ENCODE measurements around the gene PTBP3.

Gene PTBP3

GRCh38 chr9:112249277-112249676 lies 84.1 kb downstream of the PTBP3 start:
- ChIA-PET CTCF (interaction anchor here (0.7 kb wide), 1 partner anchor 20 kb away, joined by 5 read pairs; no protein-coding TSS in a partner anchor), POLR2A (no interaction called here)
- TF ChIP-seq ZNF549 (tag by site-specific recombination; IDR thresholded peaks at IDR 0.05) (no peak), ZNF18 (tag by site-specific recombination; IDR thresholded peaks at IDR 0.05) (no peak), PRDM1 (tag by site-specific recombination; IDR thresholded peaks at IDR 0.05) (peak; percentile 93), ZNF449 (tag by site-specific recombination; IDR thresholded peaks at IDR 0.05) (no peak)
- Histone ChIP-seq H3K36me3 (ENCODE audit: control insufficient read depth in 2 of 2, insufficient read depth in 1 of 2, low read length in 2 of 2) (peaks cover 0 to 6% of the 10 kb centered on the region in 2 experiments; a peak in 1 of 3 replicates), H3K4me1 (ENCODE audit: control insufficient read depth, insufficient read depth, low read length) (no peaks in the 10 kb centered on the region), H3K27ac (ENCODE audit: extremely low read depth, low read depth, low read length) (no peak overlapping the region), H3K4me3 (ENCODE audit: low read depth, low read length) (no peak overlapping the region), H3K9me3 (ENCODE audit: control insufficient read depth, insufficient read depth, low read depth, low read length) (no peaks in the 10 kb centered on the region)

DNA sequence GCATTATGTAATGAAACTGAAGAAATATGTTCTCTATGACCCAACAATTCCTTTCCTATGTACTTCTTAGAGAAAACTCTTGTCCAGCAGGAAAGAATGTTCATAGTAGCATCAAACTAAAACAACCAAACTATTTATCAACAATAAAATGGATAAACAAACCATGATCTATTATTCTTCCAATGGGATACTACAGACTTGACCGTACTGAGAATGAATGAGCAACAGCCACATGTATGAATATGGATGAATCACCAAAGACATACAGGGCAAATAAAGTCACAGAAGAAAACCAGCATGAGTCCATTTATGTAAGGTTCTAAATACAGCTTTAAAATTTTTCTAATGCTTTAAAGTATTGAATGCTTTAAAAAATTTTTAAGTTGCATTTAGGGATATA lies 84.7 kb downstream of the PTBP3 start:
- H3K9me3 ChIP-seq (ENCODE audit: control insufficient read depth, insufficient read depth, low read depth, low read length), result no peaks in the 10 kb centered on the region
- H3K4me3 ChIP-seq (ENCODE audit: low read depth, low read length), result no peak overlapping the region
- ChIA-PET CTCF (no interaction called here), POLR2A (no interaction called here)
- no peak overlapping the region for H3K27ac ChIP-seq (ENCODE audit: extremely low read depth, low read depth, low read length)
- H3K36me3 ChIP-seq (ENCODE audit: control insufficient read depth in 2 of 2, insufficient read depth in 1 of 2, low read length in 2 of 2), result peaks cover 0 to 6% of the 10 kb centered on the region in 2 experiments; a peak in 1 of 3 replicates
- H3K4me1 ChIP-seq (ENCODE audit: control insufficient read depth, insufficient read depth, low read length), result no peaks in the 10 kb centered on the region
- TF ChIP-seq KLF8 (tag by site-specific recombination; IDR thresholded peaks at IDR 0.05) (no peak), ZNF302 (tag by site-specific recombination; IDR thresholded peaks at IDR 0.05; ENCODE audit: low read depth) (no peak), ZBTB44 (tag by site-specific recombination; IDR thresholded peaks at IDR 0.05) (no peak), ZFP41 (tag by site-specific recombination; IDR thresholded peaks at IDR 0.05; ENCODE audit: borderline replicate concordance) (no peak), BCL6B (tag by site-specific recombination; IDR thresholded peaks at IDR 0.05) (no peak), ZNF324 (tag by site-specific recombination; IDR thresholded peaks at IDR 0.05) (no peak), SP3 (tag by site-specific recombination; IDR thresholded peaks at IDR 0.05) (no peak), ZFP37 (tag by site-specific recombination; IDR thresholded peaks at IDR 0.05) (no peak), ZNF513 (tag by site-specific recombination; IDR thresholded peaks at IDR 0.05) (no peak), ZNF37A (tag by site-specific recombination; IDR thresholded peaks at IDR 0.05) (no peak), ZNF23 (tag by site-specific recombination; IDR thresholded peaks at IDR 0.05; ENCODE audit: borderline replicate concordance) (no peak), ZNF266 (tag by site-specific recombination; IDR thresholded peaks at IDR 0.05; ENCODE audit: low read depth) (no peak), ZSCAN5A (tag by site-specific recombination; IDR thresholded peaks at IDR 0.05) (no peak), ZNF211 (tag by site-specific recombination; IDR thresholded peaks at IDR 0.05; ENCODE audit: low read depth) (no peak)
- TF ChIP-seq, protein P1, sequence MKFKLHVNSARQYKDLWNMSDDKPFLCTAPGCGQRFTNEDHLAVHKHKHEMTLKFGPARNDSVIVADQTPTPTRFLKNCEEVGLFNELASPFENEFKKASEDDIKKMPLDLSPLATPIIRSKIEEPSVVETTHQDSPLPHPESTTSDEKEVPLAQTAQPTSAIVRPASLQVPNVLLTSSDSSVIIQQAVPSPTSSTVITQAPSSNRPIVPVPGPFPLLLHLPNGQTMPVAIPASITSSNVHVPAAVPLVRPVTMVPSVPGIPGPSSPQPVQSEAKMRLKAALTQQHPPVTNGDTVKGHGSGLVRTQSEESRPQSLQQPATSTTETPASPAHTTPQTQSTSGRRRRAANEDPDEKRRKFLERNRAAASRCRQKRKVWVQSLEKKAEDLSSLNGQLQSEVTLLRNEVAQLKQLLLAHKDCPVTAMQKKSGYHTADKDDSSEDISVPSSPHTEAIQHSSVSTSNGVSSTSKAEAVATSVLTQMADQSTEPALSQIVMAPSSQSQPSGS (tag by site-specific recombination; IDR thresholded peaks at IDR 0.05; ENCODE audit: low read depth), result no peak
- TF ChIP-seq, protein P2, sequence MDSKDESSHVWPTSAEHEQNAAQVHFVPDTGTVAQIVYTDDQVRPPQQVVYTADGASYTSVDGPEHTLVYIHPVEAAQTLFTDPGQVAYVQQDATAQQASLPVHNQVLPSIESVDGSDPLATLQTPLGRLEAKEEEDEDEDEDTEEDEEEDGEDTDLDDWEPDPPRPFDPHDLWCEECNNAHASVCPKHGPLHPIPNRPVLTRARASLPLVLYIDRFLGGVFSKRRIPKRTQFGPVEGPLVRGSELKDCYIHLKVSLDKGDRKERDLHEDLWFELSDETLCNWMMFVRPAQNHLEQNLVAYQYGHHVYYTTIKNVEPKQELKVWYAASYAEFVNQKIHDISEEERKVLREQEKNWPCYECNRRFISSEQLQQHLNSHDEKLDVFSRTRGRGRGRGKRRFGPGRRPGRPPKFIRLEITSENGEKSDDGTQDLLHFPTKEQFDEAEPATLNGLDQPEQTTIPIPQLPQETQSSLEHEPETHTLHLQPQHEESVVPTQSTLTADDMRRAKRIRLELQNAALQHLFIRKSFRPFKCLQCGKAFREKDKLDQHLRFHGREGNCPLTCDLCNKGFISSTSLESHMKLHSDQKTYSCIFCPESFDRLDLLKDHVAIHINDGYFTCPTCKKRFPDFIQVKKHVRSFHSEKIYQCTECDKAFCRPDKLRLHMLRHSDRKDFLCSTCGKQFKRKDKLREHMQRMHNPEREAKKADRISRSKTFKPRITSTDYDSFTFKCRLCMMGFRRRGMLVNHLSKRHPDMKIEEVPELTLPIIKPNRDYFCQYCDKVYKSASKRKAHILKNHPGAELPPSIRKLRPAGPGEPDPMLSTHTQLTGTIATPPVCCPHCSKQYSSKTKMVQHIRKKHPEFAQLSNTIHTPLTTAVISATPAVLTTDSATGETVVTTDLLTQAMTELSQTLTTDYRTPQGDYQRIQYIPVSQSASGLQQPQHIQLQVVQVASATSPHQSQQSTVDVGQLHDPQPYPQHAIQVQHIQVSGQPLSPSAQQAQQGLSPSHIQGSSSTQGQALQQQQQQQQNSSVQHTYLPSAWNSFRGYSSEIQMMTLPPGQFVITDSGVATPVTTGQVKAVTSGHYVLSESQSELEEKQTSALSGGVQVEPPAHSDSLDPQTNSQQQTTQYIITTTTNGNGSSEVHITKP (tag by site-specific recombination; IDR thresholded peaks at IDR 0.05), result no peak
